ENCODE results near the gene ACP7. TPM values are rescaled to one million over a fixed set of nuclear protein-coding genes. Genes with fewer than 3 reads are reported as not detected.

The ACP7 gene
- total and polyA plus RNA-seq, 2 of the 4 experiments (the other 2 are of a cell fraction): not detected

GRCh38 chr19:39156326-39157230, 72.4 kb downstream of the ACP7 start:
- H2AK5ac ChIP-seq (ENCODE audit: low read depth, low read length): peak overlapping the region; percentile 10; the same call in 1 of the 2 replicates
- ATAC-seq (ENCODE audit: low read depth) (peak; percentile 79), DNase-seq (peak; percentile 29)
- dilution Hi-C loops (cut with HindIII; ENCODE audit: low sequenced_read_pairs, unreplicated experiment) (no loop called here), in situ Hi-C loops (cut with MboI; ENCODE audit: low sequenced_read_pairs) (no loop called here), intact Hi-C loops (cut with micrococcal nuclease) (no loop called here)
- H3K79me1 ChIP-seq (ENCODE audit: low read depth in 1 of 2, low read length in 2 of 2): peaks cover 39 to 82% of the 10 kb centered on the region in 2 experiments
- H4K5ac ChIP-seq (ENCODE audit: low read depth, low read length): no peak overlapping the region
- H4K20me1 ChIP-seq (ENCODE audit: insufficient read depth, low read length): peaks cover 57% of the 10 kb centered on the region
- H4K91ac ChIP-seq (ENCODE audit: insufficient read depth, low read depth, low read length): peak overlapping the region; percentile 10; the same call in 1 of the 2 replicates
- H2BK15ac ChIP-seq (ENCODE audit: low read depth, low read length): no peak overlapping the region
- no peak overlapping the region for H2BK20ac ChIP-seq (ENCODE audit: low read depth, low read length)
- H2BK120ac ChIP-seq (ENCODE audit: low read depth, low read length): peak overlapping the region; percentile 30; the same call in 1 of the 2 replicates
- H3K27ac ChIP-seq (ENCODE audit: insufficient read depth, low read length): peak overlapping the region; percentile 51; the same call in 1 of the 2 replicates
- ChIA-PET CTCF (no interaction called here), POLR2A (ENCODE audit: unreplicated experiment) (no interaction called here)
- peak; percentile 21; the same call in 1 of the 2 replicates for TF ChIP-seq MAZ (IDR thresholded peaks at IDR 0.05; ENCODE audit: borderline replicate concordance, low read depth, low read length)
- no peak for TF ChIP-seq RCOR1 (IDR thresholded peaks at IDR 0.05; ENCODE audit: insufficient replicate concordance, low read length)
- H2AK9ac ChIP-seq (replicated peaks; ENCODE audit: low read depth, low read length, poor library complexity): peak overlapping the region; percentile 84
- no TSS peak for BruUV-seq (replicated peaks)
- no peaks in the 10 kb centered on the region for H3K27me3 ChIP-seq (ENCODE audit: control insufficient read depth, insufficient read depth, low read length)
- 0 out of 2 replicates have a peak overlapping the region, but pooled peaks have one; percentile 17 for H3K23ac ChIP-seq (ENCODE audit: low read depth, low read length)
- no peak overlapping the region for H3K56ac ChIP-seq (ENCODE audit: extremely low read depth, insufficient read depth, low read length)
- peaks cover 26% of the 10 kb centered on the region for H3K4me1 ChIP-seq (ENCODE audit: control insufficient read depth, insufficient read depth, low read length)
- H2AFZ ChIP-seq (replicated peaks; ENCODE audit: low read length, poor library complexity): peak overlapping the region; percentile 81
- 55% methylated on average over 14 of the region's 24 CpGs; no CpG with 5 or more reads in 1 of the 2 experiments for WGBS, 2 experiments (ENCODE audit: extremely low coverage in 2 of 2, insufficient read length in 1 of 2)
- H2BK5ac ChIP-seq (ENCODE audit: low read depth, low read length, poor library complexity, severe bottlenecking): peak overlapping the region; percentile 9
- peak overlapping the region in 1 of 2 experiments; percentile 29; a peak in 2 of 4 replicates for H4K8ac ChIP-seq (ENCODE audit: low read depth in 2 of 2, low read length in 2 of 2)
- H3K9me1 ChIP-seq (ENCODE audit: insufficient read depth, low read length): peaks cover 33% of the 10 kb centered on the region
- H3K14ac ChIP-seq (replicated peaks; ENCODE audit: low read depth, low read length): 0 out of 2 replicates have a peak overlapping the region, but pooled peaks have one; percentile 19
- no peak overlapping the region for H3K9ac ChIP-seq (ENCODE audit: low read depth, low read length)
- H3K4ac ChIP-seq (ENCODE audit: low read depth, low read length): peak overlapping the region; percentile 78
- H3K36me3 ChIP-seq (ENCODE audit: control insufficient read depth, insufficient read depth, low read length): no peaks in the 10 kb centered on the region
- no peak overlapping the region for H3K18ac ChIP-seq (ENCODE audit: low read depth, low read length)
- H3K9me3 ChIP-seq (ENCODE audit: control insufficient read depth, insufficient read depth, low read length): no peaks in the 10 kb centered on the region
- peak overlapping the region; percentile 25 for H3K4me3 ChIP-seq (ENCODE audit: insufficient read depth, low read depth, low read length)
- peak overlapping the region; percentile 76 for H3K4me2 ChIP-seq (ENCODE audit: low read depth, low read length)
